ENCODE measurements around the gene NEK11.

The NEK11 gene

DNA sequence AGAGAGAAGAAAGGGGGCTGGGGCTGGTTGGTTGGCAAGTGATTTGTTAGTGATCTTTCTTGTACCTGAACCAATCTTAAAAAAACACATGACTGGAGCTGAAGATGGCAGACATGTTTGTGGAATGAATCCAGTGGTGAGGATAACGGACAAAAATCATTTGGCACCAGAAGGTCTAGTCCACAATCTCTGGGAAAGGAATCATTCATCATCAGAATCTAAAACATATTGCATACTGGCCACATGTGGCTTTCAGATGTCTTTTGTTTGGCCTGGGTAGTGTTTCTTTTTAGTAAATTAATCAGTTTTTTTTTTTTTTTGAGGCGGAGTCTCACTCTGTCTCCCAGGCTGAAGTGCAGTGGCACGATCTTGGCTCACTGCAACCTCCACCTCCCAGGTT lies 5.0 kb downstream of the NEK11 start:
- Histone ChIP-seq H3K4me3 (ENCODE audit: low read depth in 1 of 2, low read length in 2 of 2) (no peak overlapping the region), H3K9ac (ENCODE audit: low read depth, low read length) (no peak overlapping the region), H3K9me3 (ENCODE audit: insufficient read depth, low read length, severe bottlenecking) (no peaks in the 10 kb centered on the region), H3K36me3 (ENCODE audit: insufficient read depth, low read length) (no peaks in the 10 kb centered on the region), H4K20me1 (ENCODE audit: insufficient read depth, low read length) (no peaks in the 10 kb centered on the region), H3K27me3 (ENCODE audit: insufficient read depth, low read length, poor library complexity) (no peaks in the 10 kb centered on the region), H2AFZ (ENCODE audit: low read depth, low read length) (no peak overlapping the region), H3K79me2 (ENCODE audit: insufficient read depth, low read length) (no peaks in the 10 kb centered on the region), H3K4me1 (ENCODE audit: insufficient read depth, low read length) (peaks cover 9% of the 10 kb centered on the region), H3K27ac (ENCODE audit: low read length) (no peak overlapping the region), H3K4me2 (ENCODE audit: insufficient read depth, low read length) (no peak overlapping the region)
- DNase-seq = no peak
- TF ChIP-seq, protein P1, sequence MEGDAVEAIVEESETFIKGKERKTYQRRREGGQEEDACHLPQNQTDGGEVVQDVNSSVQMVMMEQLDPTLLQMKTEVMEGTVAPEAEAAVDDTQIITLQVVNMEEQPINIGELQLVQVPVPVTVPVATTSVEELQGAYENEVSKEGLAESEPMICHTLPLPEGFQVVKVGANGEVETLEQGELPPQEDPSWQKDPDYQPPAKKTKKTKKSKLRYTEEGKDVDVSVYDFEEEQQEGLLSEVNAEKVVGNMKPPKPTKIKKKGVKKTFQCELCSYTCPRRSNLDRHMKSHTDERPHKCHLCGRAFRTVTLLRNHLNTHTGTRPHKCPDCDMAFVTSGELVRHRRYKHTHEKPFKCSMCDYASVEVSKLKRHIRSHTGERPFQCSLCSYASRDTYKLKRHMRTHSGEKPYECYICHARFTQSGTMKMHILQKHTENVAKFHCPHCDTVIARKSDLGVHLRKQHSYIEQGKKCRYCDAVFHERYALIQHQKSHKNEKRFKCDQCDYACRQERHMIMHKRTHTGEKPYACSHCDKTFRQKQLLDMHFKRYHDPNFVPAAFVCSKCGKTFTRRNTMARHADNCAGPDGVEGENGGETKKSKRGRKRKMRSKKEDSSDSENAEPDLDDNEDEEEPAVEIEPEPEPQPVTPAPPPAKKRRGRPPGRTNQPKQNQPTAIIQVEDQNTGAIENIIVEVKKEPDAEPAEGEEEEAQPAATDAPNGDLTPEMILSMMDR (IDR thresholded peaks at IDR 0.05; ENCODE audit: borderline replicate concordance, extremely low read depth, low read length, poor library complexity, severe bottlenecking) = no peak
- no peak for ATAC-seq (ENCODE audit: insufficient read depth, low read depth)

DNA sequence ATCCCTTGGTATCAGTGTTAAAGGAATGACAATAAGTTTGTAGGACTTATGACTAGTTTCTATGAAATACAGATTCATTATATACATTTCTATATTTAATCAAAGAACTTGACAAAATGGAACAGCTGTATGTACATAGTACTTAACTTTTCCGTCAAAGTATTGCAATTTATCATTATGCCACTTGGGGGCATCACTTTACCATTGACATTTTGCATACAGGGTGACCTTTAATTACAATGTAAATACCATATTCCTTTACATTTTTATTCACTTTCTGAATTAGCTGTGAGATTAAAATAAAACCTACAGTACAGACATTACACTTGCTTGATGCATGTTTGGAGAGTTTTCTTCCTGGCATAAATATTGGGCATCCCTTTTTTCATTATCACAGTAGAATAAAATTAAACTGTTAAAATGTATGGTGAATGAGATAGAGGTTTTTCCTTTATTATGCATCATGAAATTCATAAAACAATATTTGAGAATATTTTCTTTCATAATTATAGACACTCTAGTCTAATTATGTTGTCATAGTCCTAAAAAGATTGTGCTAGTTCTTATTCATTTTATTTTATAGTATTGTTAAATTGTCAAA lies 6.9 kb downstream of the NEK11 start:
- Histone ChIP-seq H4K20me1 (ENCODE audit: insufficient read depth, low read length) (no peaks in the 10 kb centered on the region), H3K4me3 (ENCODE audit: low read depth in 1 of 2, low read length in 2 of 2) (no peak overlapping the region), H3K27me3 (ENCODE audit: insufficient read depth, low read length, poor library complexity) (no peaks in the 10 kb centered on the region), H3K9me3 (ENCODE audit: insufficient read depth, low read length, severe bottlenecking) (no peaks in the 10 kb centered on the region), H2AFZ (ENCODE audit: low read depth, low read length) (no peak overlapping the region), H3K79me2 (ENCODE audit: insufficient read depth, low read length) (no peaks in the 10 kb centered on the region), H3K4me1 (ENCODE audit: insufficient read depth, low read length) (no peaks in the 10 kb centered on the region), H3K9ac (ENCODE audit: low read depth, low read length) (no peak overlapping the region), H3K4me2 (ENCODE audit: insufficient read depth, low read length) (no peak overlapping the region), H3K36me3 (ENCODE audit: insufficient read depth, low read length) (no peaks in the 10 kb centered on the region), H3K27ac (ENCODE audit: low read length) (no peak overlapping the region)
- TF ChIP-seq, protein P1 (IDR thresholded peaks at IDR 0.05; ENCODE audit: borderline replicate concordance, extremely low read depth, low read length, poor library complexity, severe bottlenecking) = peak; percentile 80
- no peak for TF ChIP-seq EZH2 (IDR thresholded peaks at IDR 0.05; ENCODE audit: borderline replicate concordance, low read depth, low read length, severe bottlenecking)
- peak; percentile 78; the same call in 2 of the 3 replicates for ATAC-seq (ENCODE audit: insufficient read depth, low read depth)
- DNase-seq = peak; percentile 20

DNA sequence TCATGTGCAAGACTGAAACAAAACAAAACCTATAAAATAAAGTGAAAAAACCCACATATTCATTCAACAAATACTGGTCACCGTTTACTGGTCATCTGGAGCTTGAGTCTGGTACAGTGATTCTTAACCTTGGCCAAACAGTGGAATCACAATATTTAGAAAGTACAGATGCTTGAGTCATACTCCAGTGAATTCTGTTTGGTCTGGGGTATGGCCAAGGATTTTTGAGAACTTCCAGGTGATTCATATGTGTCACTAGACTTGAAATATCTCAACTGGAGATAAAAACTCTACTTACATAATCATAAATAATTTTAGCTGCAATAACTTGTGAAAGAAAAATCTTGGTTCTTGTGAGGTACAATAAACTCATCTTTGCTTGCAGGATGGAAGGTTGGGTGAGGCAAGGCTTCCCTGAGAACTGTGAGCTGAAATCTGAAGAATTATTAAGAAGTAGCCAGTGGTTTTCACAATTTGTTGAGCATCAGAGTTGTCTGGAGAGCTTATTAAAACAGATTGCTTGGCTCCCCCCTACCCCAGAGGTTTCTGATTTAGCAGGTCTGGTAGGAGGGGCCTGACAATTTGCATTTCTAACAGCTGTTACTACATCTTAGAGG lies 9.6 kb downstream of the NEK11 start:
- H3K4me1 ChIP-seq (ENCODE audit: insufficient read depth, low read length) = no peaks in the 10 kb centered on the region
- H3K27me3 ChIP-seq (ENCODE audit: insufficient read depth, low read length, poor library complexity) = no peaks in the 10 kb centered on the region
- no peak overlapping the region for H2AFZ ChIP-seq (ENCODE audit: low read depth, low read length)
- no peaks in the 10 kb centered on the region for H3K9me3 ChIP-seq (ENCODE audit: insufficient read depth, low read length, severe bottlenecking)
- TF ChIP-seq, protein P1 (IDR thresholded peaks at IDR 0.05; ENCODE audit: borderline replicate concordance, extremely low read depth, low read length, poor library complexity, severe bottlenecking) = no peak
- TF ChIP-seq EZH2 (IDR thresholded peaks at IDR 0.05; ENCODE audit: borderline replicate concordance, low read depth, low read length, severe bottlenecking) = no peak
- no peaks in the 10 kb centered on the region for H3K36me3 ChIP-seq (ENCODE audit: insufficient read depth, low read length)
- H3K4me3 ChIP-seq (ENCODE audit: low read depth in 1 of 2, low read length in 2 of 2) = no peak overlapping the region
- ATAC-seq (ENCODE audit: insufficient read depth, low read depth) = no peak
- no peaks in the 10 kb centered on the region for H4K20me1 ChIP-seq (ENCODE audit: insufficient read depth, low read length)
- no peak for DNase-seq
- H3K4me2 ChIP-seq (ENCODE audit: insufficient read depth, low read length) = no peak overlapping the region
- no peaks in the 10 kb centered on the region for H3K79me2 ChIP-seq (ENCODE audit: insufficient read depth, low read length)
- H3K27ac ChIP-seq (ENCODE audit: low read length) = no peak overlapping the region
- H3K9ac ChIP-seq (ENCODE audit: low read depth, low read length) = no peak overlapping the region

Data from DND-41 (cell line).